Thyroid gland (tissue), 4 donors: Measurements from ENCODE around the gene ST6GALNAC3.

ENCODE experiments used
- POLR2A ChIP-seq, 2 donors: fragments of 450-650 bp; IDR thresholded peaks; one replicate each; pipeline ENCODE4 v1.6.1; 2017; ENCODE audit warnings: antibody characterized with exemption in 2 of 2, mild to moderate bottlenecking in 2 of 2, moderate library complexity in 1 of 2
- TF ChIP-seq, protein P1 (sequence below), 6 experiments: fragments of 200-600 bp in 3 of 6; fragments of 450-650 bp in 3 of 6; sonication (generic) in 3 of 6; IDR thresholded peaks; one replicate each; pipeline ENCODE4 v1.5.1; 2016 to 2019; ENCODE audit warnings: antibody characterized with exemption in 6 of 6, mild to moderate bottlenecking in 2 of 6, inconsistent platforms in 1 of 6, moderate library complexity in 1 of 6

- TF ChIP-seq, protein P1, sequence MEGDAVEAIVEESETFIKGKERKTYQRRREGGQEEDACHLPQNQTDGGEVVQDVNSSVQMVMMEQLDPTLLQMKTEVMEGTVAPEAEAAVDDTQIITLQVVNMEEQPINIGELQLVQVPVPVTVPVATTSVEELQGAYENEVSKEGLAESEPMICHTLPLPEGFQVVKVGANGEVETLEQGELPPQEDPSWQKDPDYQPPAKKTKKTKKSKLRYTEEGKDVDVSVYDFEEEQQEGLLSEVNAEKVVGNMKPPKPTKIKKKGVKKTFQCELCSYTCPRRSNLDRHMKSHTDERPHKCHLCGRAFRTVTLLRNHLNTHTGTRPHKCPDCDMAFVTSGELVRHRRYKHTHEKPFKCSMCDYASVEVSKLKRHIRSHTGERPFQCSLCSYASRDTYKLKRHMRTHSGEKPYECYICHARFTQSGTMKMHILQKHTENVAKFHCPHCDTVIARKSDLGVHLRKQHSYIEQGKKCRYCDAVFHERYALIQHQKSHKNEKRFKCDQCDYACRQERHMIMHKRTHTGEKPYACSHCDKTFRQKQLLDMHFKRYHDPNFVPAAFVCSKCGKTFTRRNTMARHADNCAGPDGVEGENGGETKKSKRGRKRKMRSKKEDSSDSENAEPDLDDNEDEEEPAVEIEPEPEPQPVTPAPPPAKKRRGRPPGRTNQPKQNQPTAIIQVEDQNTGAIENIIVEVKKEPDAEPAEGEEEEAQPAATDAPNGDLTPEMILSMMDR (IDR thresholded peaks at IDR 0.05): no peak
- TF ChIP-seq POLR2A (IDR thresholded peaks at IDR 0.05): no peak
Measured at GRCh38 chr1:76395059-76395458, 320.5 kb downstream of the ST6GALNAC3 start.
